Measurements from ENCODE around the gene TEKT5.

- no peak for TF ChIP-seq CTCF (IDR thresholded peaks at IDR 0.05; ENCODE audit: insufficient read depth, low read length)
- TF ChIP-seq REST (IDR thresholded peaks at IDR 0.05; ENCODE audit: insufficient replicate concordance, low read depth) = no peak
- no peak for TF ChIP-seq POLR2AphosphoS5 (IDR thresholded peaks at IDR 0.05; ENCODE audit: low read depth)
- no peak for TF ChIP-seq SPI1 (IDR thresholded peaks at IDR 0.05; ENCODE audit: borderline replicate concordance, low read depth)
- no peak for TF ChIP-seq GABPA (IDR thresholded peaks at IDR 0.05; ENCODE audit: low read depth)
Observed at GRCh38 chr16:10619271-10619849, 75.4 kb downstream of the TEKT5 start.
